Dedifferentiated amniotic fluid mesenchymal stem cell (primary cell): Measurements from ENCODE around the gene MVB12B.

Experiments used
- DNase-seq: peaks from one replicate; pipeline ENCODE4 v3.0.0-alpha.2; 2016; ENCODE audit errors: extremely low spot score

Gene MVB12B

DNA sequence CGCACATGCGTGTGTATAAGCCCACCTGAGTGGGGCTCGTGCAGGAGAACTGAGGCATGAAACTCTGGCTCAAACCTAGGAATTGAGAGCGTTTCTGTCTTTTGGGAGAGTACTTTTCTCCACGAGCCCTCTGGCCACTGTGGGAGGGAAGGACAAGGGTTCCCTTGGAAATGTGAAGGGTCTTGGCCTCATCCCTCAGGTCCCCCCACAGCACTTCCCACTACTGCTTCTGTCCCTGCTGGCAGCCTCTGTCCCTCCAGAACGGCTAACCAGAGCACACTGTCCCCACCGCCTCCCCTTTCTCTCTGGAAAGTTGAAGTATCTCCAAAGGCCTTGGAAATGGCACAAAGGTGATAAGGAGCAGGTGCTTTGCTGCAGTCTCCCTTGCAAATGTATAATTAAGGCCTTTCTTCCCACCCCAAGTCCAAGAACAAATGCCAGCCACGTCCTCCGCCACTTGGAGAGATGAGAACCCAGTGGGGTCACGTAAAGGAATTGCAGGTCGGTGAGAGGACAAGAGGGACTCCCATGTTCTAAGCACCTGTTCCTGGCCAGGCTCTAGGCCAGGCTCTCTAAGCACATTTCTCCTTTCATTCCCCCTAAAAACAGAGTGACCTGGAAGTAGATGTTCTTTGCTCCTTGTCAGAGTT lies 179.2 kb downstream of the MVB12B start:
- no peak for DNase-seq

DNA sequence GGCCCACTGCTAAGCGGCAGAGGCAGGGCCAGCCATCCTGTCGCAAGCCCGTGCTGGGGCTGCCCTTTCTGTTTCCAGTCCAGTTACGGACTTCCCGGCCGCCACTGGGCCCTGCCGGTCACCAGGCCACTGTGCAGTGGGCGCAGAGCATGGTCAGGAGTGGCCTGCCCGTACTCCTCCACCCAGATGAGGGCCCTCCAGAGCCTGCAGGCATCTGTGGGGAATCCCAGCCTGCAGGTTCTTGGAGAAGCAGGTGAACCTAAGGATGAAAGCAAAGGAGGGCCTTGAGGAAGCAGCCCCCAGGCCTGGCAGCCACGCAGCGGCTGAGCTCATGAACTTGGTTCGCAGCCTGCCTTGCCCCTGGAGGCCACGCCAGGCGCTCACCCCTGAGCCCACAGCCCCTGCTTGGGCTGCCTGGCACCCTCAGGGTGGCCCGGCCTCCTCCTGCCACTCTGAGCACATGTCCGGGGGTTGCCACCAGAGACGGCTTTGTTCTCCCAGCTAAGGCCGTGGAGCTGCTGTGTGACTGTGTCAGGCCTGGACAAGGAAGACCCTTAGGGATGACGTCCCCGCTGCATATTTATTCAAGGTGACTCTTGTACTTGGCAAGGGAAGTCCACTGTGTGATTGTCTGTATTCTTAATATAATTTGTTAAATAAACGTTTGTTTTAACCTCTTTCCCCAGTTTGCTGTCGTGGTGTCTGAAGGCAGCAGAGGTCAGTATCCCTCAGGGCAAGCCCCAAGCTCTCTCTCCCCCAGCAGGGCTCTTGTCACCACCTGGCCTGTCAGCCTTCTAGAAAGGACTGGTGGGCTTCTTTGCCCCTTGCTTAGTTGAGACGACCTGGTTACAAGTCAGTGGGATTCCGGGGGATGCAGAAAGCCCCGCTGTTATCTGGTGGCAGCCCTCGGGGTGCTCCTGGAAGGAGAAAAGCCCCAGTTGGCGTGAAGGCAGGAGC lies 180.0 kb downstream of the MVB12B start:
- DNase-seq, result no peak

DNA sequence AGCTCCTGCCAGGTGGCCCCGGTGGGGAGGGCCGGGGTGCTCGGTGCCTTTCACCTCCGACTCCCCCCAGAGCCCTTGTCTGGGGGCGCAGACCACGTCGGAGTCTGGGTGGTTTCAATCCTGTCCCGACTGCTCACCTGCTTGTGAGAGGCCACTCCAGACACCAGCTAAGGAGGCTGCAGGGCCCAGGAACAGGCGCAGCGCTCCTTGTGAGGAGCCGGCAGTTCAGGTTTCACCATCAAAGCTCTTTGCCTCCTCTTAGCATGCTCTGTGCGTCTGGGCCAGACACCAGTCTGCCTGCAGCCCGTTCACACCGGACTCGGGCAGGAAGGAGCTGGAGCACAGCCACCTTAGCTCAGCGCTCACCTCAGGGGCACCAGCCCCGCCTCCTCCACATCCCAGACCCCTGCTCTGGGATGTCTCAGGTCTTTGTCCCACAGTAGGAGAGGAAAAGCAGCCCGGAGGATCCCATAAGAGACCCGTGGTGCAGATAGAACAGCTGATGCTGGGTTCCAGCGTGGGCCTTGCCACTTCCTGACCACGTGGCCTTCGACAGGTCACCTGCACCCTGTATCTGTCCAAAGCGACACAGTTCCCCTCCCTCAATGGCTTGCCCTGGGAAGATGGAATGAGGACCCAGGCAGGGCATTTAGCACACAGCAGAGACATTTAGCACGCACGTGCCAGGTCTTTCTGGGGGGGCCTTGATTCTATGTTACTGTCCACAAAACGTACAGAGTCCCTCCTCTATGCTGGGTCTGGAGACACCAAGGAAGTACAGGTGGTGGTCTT lies 180.9 kb downstream of the MVB12B start:
- DNase-seq, result no peak

DNA sequence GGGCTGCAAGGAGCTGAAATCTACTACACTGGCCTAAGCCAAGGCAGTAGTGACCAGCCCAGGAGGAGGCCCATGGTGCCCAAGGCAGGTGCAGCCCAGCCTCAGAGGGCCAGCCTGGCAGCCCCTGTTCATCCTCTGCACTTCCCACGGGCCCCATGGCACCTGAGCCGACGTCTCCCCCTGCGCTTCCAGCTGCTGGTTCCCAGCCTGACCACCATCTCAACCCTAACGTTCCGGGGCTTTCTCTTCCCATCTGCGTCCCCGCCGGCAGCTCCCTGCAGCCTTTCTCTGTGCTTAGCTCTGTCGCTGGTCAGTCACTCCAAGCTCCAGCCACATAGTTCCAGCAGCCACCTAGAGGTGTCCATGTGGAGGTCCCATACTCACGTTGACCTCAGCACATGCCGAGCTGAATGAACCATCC lies 181.6 kb downstream of the MVB12B start:
- DNase-seq, result no peak

DNA sequence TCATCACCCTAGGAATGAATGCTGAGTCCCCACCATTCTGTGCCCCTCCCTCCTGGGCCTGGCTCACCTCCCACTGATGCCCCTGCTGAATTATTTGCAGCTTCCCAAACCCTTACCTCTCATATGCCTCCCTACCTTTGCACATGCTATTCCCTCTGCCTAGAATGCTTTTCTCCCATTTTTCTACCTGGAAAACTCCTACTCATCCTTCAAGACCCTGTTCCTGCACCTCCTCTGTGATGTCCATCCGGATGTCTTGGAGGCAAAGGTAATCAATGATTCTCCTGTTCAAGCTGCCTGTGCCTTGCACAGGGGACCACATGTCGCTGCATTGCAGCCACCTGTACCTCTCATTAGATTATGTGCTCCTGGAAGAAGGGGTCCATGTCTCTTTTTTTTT lies 182.3 kb downstream of the MVB12B start:
- no peak for DNase-seq

DNA sequence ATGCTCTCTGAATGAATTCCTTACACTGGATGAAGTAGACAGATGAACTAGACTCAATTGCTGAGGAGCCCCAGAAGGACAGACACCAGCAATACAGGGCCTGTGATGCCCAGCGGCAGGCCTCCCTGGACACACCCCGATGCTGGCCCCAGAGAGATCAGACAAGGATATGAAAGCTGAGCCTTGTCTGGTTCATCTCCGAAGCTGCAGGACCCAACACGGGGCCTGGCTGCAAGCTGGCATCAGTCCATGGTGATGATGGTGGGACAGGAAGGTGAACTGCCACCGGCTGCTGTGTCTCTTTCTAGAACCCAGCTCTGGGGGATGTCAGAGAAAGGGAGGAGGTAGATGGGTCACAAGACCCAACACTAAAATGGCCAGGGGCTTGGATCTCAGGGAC lies 183.1 kb downstream of the MVB12B start:
- DNase-seq, result no peak

DNA sequence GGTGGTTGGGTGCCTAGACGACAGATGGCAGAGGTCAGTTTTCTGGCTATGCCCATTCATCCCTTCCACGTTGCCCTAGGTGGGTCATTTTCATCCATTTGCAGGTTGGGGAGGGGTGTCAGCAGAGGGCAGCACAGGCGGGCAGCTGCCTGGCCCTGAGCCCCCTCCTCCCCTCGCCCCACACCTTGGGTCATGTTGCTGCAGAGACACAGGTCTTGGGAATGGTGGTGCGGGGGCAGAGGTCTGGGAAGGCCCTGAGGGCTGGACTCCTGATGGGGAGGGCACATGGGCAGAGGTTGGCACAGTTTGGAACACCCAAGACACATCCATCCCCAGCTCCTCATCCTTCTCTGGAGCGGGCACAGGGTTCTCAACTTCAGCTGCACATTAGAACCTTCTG lies 183.9 kb downstream of the MVB12B start:
- no peak for DNase-seq

DNA sequence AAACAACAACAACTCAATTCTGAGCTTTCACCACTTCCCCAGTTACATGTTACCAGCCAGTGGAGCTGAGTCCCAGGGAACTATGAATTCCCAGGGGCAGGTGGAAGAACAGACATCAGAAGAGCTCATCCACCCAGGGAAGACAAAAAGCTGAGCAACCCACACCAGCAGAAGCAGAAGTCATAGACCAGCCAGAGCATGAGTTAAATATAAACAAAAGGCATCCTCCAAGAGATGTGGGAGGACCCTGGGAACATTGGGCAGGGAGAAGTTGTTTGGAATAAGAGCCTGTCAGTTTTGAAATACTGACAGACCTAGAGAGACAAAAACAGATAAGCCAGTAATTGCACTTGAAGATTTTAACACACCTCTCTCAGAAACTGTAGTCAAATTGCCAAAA lies 184.8 kb downstream of the MVB12B start:
- DNase-seq, result no peak

DNA sequence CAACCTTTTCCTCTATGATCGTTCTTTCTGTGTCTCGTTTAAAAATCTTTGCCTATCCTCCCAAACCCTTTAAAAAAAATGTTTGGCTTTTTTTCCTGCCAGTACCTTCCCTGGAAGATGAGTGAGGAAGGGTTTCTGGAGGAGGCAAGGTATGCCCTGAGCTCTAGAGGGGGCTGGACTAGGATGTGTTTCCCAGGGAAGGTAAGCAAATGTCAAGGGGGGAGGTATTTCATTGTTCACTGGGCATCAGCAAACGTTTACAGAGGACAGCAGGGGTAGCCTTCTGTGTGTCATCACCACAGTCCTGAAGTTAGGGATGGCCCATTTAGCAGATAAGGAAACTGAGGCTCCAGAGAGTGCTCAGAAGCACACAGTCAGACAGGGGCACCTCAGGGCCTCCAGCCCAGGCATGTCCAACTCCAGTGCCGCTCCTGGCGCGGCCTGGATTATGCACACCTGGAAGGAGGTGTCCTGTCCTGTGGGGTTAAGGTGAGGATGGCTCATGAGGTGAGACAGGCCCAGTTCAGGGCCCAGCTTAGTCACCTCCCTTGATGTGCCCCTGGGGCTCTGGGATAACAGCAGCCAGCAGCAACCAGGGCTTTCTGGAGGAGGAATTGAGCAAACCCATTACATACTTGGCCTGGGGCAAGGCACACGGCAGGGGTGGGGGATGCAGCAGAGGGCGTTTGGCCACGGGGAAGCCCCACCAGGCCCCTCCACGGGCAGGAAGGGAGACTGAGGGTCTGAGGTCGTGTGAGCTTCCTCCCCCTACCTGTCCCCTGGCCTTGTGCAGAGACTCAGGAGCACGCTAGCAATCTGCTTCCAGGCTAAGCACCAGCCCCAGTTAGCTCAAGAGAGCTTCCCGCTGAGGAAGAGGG lies 186.8 kb downstream of the MVB12B start:
- no peak for DNase-seq

DNA sequence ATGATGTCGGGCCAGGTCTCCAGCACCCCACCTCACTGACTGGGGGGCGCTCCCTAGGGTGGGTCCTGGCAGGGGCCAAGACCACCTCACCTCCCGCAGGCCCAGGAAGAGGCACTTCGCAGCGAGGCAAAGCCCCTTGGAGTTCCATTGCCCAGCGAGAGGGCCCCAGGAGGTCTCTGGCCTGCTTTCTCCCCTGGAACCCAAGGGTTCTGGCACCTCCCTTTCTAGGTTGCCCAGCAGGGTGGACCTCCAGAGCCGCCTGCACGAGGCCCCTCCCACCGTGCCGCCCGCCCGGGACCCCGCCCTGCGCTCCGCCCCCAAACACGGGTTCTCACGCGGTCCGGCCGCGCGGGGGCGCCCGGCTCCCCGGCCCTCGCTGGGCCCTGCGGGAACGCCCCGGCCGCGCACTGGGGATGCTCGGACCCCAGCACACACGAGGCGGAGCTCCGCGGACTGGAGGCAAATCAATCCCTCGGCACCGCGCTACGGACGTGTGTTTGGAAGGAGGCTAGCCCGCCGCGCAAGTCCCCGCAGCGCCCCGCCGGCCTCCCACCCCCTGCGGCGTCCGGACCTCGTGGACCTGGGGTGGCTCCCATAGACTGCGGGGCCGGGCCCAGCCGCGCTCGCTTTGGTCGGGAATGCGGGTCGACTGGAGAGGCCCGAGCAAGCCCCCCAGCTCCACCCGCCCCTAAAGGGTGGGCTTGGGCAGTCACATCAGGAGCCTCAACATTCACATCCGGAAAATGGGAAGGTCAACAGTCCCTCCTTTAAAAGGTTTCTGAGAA lies 187.6 kb downstream of the MVB12B start:
- peak; percentile 15 for DNase-seq

DNA sequence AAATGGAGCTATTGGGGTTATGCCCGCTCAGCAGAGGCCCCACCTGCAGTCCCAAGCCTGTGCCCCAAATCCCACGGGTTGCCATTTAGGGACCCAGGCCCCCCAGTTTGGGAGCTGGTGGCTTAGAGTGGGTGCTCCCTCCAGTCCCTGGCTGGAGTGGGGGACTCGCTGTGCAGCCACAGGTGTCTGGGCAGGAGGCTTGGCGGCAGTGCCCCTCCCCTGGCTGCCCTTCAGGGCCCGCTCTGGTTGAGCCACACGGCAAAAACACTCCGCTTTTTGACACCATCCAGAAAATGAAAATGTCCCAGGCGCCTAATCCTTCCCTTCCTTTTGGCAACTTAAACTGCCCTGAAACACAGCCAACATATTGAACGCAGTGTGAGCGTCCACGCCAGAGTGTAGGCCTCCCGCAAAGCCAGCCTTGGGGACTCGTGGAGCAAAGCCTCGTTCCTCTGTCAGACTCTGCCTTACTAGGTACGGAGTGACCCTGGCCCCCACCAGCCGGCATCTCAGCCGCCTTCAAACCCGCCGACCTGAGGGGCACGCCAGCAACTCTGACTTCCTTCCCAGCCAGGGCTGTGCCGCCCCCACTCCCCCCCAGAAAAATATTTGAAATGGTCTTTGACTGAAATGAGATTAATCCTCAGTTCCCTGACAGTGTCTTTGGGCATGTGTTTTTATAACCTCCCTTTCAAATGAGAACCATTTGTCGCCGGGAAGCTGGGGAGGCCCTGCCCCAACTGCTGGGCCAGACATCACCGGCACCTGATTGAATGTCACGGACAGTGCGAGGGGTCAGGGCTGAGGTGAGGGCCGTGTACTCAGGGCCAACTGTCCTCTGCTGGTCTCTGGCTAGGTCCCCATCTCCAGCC lies 188.6 kb downstream of the MVB12B start:
- no peak for DNase-seq

DNA sequence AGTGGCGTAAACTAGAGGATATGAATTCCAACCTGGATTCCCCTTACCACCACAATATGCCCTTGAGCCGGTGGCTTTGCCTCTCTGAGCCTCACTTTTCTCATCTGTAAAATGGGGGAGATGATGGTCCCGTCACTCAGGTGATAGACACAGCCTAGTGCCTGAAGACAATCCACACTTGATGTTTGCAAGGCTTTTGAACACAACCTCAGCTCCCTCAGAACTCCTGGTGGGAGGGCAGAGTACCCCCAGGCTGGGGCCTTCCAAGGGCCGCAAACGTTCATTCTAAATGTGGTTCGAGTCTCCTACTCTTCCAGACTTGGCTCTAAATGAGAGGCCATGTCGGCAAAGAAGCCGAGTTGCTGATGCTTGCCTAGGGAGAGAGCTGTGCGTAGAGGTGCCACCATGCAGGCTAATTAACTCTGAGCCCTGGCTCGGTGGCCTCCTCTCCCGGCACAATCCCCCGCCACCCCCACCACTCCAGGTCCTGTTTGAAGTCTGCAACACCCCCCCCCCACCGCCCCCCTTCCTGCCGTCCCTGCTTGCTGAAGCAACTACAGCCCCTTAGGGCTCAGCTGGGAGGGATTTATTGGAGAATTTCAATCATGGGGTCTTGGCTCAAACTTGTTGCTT lies 189.4 kb downstream of the MVB12B start:
- no peak for DNase-seq

DNA sequence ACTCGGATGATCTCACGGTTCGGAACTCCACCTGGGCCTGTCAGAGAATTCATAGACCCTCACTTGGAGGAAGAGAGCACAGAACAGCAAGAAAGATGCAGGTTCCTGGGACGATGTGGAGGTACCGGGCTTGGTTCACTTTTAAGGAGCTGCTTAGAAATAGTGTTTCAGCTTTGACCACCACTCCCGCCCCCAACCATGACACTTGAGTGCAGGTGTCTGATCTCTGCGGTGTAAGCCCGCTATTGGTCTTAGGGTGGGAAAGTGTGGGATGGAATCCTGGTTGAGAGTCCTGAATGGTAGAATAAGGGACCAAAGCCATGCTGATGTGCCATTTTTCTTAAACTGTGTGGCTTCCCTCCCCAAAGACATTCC lies 189.9 kb downstream of the MVB12B start:
- no peak for DNase-seq

DNA sequence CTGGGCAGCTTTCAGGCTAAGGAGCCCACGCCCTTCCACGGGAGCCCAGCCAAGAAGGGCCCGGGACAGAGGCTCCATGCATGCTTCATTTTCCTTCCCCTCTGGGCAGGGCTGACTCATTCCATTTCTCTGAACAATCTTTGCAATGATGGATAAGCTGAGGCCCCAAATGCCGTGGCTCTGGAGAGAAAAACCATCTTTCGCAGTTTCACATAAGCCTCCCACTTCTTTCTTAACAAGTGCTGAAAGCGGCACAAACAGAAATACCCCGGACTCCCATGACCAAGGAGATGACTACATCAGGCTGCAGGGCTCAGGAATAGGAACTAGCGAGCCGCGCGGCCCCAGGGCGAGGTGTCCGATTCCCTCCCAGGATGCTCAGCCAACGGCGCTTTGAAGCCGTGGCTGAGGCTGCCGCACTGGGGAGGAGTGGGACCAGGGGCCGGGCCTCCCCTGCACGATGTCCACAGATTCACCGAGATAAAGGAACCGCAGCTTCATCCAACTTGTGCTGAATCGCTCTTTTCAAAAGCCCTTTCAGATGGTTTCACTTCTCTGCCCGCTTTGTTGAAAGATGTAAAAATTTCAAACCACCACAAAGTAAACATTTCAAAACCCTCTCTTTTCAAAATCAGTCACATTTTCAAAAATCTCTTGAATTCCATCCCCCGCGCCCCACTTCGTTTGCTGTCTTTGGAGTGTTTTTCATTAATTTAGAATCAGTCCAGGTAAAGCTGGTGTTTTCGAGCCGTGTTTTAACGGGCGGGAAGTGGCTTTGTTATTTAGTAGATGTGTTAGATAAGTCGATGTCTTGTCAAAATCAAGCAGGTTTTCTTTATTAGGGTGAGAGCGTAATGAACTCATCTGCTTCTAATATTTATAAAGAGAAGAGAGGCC lies 190.6 kb downstream of the MVB12B start:
- peak; percentile 88 for DNase-seq

DNA sequence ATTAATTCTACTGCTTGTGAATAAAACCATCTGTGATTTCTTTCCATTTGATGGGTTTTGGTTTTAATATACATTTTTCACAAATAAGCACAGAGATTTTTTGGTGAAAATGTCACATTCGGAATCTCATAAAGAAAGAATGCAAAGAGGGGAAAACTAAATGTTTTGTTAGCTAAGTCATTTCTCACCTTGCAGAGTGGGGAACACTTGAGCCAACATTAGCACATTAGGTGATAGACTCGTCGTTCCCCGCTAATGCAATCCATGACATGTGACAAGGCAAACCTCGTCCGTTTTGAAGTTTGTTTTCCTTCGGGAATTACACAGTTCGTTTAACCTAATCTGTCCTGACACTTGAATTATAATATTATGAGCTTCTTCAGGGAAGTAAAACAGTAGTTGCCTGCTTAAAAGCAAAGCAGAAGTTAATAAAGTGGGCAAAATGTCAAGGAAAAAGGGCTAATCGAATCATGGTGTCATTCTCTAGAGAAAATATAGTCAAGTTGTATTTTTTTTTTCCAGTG lies 191.3 kb downstream of the MVB12B start:
- no peak for DNase-seq

DNA sequence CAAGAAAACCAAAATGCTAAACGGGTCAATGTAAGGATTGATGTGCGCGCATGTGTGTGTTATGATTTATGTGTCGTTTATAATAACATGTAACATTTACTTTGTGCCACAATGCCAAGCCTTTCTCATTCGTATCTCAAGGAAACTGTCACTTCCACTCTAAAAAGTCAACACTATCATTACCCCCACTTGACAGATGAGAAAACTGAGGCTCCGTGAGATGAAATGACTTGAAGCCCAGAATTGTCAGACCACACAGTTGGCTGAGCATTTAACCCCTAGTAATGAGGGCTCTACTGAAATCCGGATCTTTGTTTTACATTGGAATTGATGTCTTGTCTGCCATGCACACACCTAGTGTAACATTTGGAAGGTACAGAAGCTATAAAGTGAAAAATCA lies 192.1 kb downstream of the MVB12B start:
- no peak for DNase-seq

DNA sequence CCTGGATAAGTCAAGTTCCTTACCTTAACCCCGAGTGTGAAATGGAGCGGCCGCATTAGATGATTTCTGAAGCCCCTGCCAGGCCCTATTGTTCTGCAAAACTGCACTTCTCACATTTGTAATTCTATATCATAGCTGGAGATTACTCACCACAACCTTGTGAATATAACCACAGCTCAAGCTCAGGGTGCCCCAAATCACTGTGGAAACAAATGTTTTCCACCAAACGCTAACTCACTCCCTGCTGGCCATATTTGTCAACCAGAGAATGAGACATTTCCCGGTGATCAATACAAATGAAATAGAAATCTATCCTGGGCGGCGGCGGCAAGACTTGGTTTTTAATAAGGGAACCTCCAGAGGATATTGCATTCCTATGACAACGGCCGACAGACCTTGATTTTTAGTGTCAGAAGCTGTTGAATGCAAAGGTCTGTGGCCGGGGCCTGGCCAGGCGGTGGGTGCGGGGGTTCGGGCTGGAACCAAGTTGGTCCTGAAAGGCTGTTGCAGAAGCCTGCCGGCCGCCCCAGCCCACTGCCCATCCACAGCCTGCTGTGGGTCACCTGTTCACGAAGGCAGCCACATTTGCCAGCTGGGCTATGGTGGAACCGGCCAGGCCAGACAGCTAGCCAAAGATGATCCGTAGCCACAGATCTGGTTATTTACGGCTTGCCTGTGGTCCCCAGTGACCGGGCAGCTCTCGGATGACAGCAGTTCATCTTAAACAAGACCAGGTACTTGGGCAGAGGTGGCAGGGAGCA lies 193.2 kb downstream of the MVB12B start:
- DNase-seq, result no peak
